ENCODE data around the gene LRRC52.

The LRRC52 gene

DNA sequence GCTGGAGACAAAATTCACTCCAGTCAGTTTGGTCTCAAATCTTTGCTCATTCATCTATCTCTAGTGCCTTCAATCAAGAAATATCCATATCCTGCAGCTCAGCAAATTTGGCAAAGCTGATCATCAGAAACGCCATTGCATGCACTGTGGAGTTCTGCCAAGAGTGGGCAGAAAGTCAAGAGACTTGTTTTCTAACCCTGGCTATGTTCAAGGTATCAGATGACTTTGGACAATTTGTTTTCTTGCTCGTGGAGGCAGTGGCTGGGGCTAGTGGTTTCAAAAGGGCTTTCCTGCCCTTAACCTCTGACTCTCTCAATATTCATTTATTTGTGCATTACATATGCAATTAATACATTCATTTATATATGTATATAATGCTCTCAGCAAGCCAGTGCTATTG is 12.8 kb upstream of the LRRC52 start:
- H3K4me3 ChIP-seq (ENCODE audit: low read depth, low read length), result no peak overlapping the region
- TF ChIP-seq, protein P1, sequence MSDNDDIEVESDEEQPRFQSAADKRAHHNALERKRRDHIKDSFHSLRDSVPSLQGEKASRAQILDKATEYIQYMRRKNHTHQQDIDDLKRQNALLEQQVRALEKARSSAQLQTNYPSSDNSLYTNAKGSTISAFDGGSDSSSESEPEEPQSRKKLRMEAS (IDR thresholded peaks at IDR 0.05; ENCODE audit: low read depth, low read length), result no peak
- TF ChIP-seq, protein P2, sequence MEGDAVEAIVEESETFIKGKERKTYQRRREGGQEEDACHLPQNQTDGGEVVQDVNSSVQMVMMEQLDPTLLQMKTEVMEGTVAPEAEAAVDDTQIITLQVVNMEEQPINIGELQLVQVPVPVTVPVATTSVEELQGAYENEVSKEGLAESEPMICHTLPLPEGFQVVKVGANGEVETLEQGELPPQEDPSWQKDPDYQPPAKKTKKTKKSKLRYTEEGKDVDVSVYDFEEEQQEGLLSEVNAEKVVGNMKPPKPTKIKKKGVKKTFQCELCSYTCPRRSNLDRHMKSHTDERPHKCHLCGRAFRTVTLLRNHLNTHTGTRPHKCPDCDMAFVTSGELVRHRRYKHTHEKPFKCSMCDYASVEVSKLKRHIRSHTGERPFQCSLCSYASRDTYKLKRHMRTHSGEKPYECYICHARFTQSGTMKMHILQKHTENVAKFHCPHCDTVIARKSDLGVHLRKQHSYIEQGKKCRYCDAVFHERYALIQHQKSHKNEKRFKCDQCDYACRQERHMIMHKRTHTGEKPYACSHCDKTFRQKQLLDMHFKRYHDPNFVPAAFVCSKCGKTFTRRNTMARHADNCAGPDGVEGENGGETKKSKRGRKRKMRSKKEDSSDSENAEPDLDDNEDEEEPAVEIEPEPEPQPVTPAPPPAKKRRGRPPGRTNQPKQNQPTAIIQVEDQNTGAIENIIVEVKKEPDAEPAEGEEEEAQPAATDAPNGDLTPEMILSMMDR (IDR thresholded peaks at IDR 0.05; ENCODE audit: low read depth, low read length), result no peak
- no peak for TF ChIP-seq MYC (IDR thresholded peaks at IDR 0.05; ENCODE audit: low read depth, low read length)
- TF ChIP-seq POLR2A (IDR thresholded peaks at IDR 0.05; ENCODE audit: extremely low read depth, insufficient read length), result no peak
- DNase-seq (ENCODE audit: low read depth), result no peak

DNA sequence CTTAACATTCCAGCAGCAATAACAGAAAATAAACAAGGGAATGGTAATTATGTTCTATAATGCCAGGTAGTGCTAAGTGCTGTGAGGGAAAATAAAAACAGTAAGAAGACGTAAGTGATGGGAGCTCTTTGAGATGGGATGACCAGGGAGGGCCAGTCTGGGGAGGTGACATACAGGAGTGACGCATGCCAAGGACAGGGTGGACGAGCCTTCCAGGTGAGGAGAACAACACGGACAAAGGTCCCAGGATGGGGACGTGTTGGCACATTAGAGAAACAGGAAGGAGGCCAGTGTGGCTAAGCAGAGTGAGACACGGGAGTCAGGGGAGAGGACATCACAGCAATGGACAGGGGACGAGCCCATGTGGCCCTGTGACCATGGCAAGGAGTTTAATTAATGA is 11.7 kb upstream of the LRRC52 start:
- TF ChIP-seq, protein P1 (IDR thresholded peaks at IDR 0.05; ENCODE audit: low read depth, low read length), result no peak
- TF ChIP-seq MYC (IDR thresholded peaks at IDR 0.05; ENCODE audit: low read depth, low read length) (no peak), POLR2A (IDR thresholded peaks at IDR 0.05; ENCODE audit: extremely low read depth, insufficient read length) (no peak)
- TF ChIP-seq, protein P2 (IDR thresholded peaks at IDR 0.05; ENCODE audit: low read depth, low read length), result no peak
- no peak for DNase-seq (ENCODE audit: low read depth)
- H3K4me3 ChIP-seq (ENCODE audit: low read depth, low read length), result no peak overlapping the region

DNA sequence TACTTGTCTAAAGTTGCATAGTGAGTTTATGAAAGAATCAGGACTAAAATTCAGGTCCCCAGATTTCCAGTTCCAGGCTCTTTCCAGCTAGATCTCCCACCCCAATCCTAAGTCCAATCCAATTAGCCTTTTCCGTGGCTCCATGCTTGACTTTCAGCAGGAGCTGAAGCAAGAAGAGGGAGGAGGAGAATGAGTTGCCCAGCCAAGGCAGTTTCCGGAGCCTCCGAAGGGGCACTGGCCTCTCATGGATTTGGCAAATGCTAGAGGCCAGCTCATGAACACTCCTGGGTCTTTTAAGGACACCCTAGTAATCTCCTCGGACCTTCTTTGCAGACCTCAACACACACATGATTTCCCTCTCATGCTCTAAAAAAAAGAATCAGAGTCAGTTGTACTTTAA is 10.5 kb upstream of the LRRC52 start:
- H3K4me3 ChIP-seq (ENCODE audit: low read depth, low read length), result no peak overlapping the region
- no peak for DNase-seq (ENCODE audit: low read depth)
- TF ChIP-seq, protein P2 (IDR thresholded peaks at IDR 0.05; ENCODE audit: low read depth, low read length), result no peak
- TF ChIP-seq POLR2A (IDR thresholded peaks at IDR 0.05; ENCODE audit: extremely low read depth, insufficient read length), result no peak
- no peak for TF ChIP-seq MYC (IDR thresholded peaks at IDR 0.05; ENCODE audit: low read depth, low read length)
- TF ChIP-seq, protein P1 (IDR thresholded peaks at IDR 0.05; ENCODE audit: low read depth, low read length), result no peak

DNA sequence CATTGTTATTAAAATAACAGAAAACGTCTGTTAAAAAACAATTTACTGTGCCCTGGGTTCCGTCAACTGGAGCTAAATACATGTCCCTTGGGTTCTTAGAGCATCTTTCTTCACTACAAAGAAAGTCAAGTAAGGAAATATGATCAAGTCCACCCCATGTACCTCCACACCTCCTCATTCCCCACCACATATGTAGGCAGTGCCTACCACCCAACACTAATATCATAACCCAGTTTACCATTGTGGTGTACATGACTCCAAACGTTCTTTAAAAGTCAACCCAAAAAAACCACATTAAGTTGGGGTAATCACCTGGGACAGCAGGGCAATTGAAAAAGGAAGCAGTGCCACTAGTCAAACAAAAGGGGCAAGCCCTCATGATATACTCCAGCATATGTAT is 7.8 kb upstream of the LRRC52 start:
- no peak for DNase-seq (ENCODE audit: low read depth)
- TF ChIP-seq, protein P1 (IDR thresholded peaks at IDR 0.05; ENCODE audit: low read depth, low read length), result no peak
- no peak for TF ChIP-seq MYC (IDR thresholded peaks at IDR 0.05; ENCODE audit: low read depth, low read length)
- no peak for TF ChIP-seq POLR2A (IDR thresholded peaks at IDR 0.05; ENCODE audit: extremely low read depth, insufficient read length)
- TF ChIP-seq, protein P2 (IDR thresholded peaks at IDR 0.05; ENCODE audit: low read depth, low read length), result no peak
- H3K4me3 ChIP-seq (ENCODE audit: low read depth, low read length), result no peak overlapping the region

DNA sequence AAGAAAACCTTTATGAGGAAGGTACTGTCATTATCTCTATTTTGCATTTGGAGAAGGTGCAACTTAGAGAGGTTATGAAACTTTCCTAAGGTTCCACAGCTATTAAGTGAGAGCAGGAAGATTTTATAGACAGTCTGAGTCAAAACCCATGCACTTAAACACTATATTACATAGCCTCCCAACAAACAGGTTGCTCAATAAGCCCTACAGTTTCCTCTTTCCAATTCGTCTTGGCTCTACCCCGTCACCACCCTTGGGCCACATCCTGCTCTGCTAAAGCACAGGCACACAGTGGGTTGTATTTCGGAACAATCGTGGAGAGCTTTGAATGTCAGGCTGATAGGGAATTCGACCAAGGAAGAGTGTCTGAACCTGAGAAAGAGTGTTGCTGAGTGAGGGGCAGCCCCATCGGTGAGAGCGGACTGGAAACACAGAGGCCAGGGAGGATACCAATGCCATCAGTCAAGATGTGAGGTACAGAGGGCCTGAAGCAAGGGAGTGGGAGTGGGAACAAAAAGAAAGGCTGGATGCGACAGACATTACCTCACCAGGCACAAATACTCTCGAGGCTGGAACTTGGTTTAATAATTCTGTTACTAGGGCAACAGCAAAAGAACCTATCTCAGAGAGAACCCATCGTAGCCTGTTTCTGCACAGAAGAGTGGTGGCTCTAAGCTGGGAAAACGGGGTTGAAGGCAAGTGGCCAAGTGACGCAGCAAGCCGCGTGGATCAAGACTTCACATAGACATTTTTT is 6.3 kb upstream of the LRRC52 start:
- peak; percentile 78 for DNase-seq (ENCODE audit: low read depth)
- TF ChIP-seq POLR2A (IDR thresholded peaks at IDR 0.05; ENCODE audit: extremely low read depth, insufficient read length), result no peak
- TF ChIP-seq, protein P2 (IDR thresholded peaks at IDR 0.05; ENCODE audit: low read depth, low read length), result no peak
- TF ChIP-seq, protein P1 (IDR thresholded peaks at IDR 0.05; ENCODE audit: low read depth, low read length), result no peak
- no peak for TF ChIP-seq MYC (IDR thresholded peaks at IDR 0.05; ENCODE audit: low read depth, low read length)
- no peak overlapping the region for H3K4me3 ChIP-seq (ENCODE audit: low read depth, low read length)

Data from NB4 (cell line).